ENCODE measurements around the gene FYCO1.

Gene FYCO1

GRCh38 chr3:46027021-46027705 lies 31.5 kb upstream of the FYCO1 start, which contains the start of gene XCR1:
Gene XCR1 (minus strand): TSS chr3:46027483. CDS start chr3:46021947, 5,536 bp downstream.
- no peak for TF ChIP-seq PAX5 (IDR thresholded peaks at IDR 0.05; ENCODE audit: insufficient read depth, low read length, severe bottlenecking)
- no peak for TF ChIP-seq POLR2A (IDR thresholded peaks at IDR 0.05; ENCODE audit: low read depth, low read length)
- TF ChIP-seq POLR2AphosphoS5 (IDR thresholded peaks at IDR 0.05; ENCODE audit: low read depth, low read length) = no peak
- no peak for TF ChIP-seq TAF1 (IDR thresholded peaks at IDR 0.05; ENCODE audit: low read depth, low read length)
- TF ChIP-seq SPI1 (IDR thresholded peaks at IDR 0.05; ENCODE audit: low read depth, low read length) = no peak
- TF ChIP-seq POU2F2 (IDR thresholded peaks at IDR 0.05; ENCODE audit: low read depth, low read length) = no peak
- FAIRE-seq = no peak
- DNase-seq (ENCODE audit: insufficient read length, low spot score) = no peak

GRCh38 chr3:46025139-46025538 lies 29.5 kb upstream of the FYCO1 start:
- FAIRE-seq (no peak), DNase-seq (ENCODE audit: insufficient read length, low spot score) (no peak)
- TF ChIP-seq TAF1 (IDR thresholded peaks at IDR 0.05; ENCODE audit: low read depth, low read length) (no peak), SPI1 (IDR thresholded peaks at IDR 0.05; ENCODE audit: low read depth, low read length) (no peak), POU2F2 (IDR thresholded peaks at IDR 0.05; ENCODE audit: low read depth, low read length) (no peak), POLR2A (IDR thresholded peaks at IDR 0.05; ENCODE audit: low read depth, low read length) (no peak), PAX5 (IDR thresholded peaks at IDR 0.05; ENCODE audit: insufficient read depth, low read length, severe bottlenecking) (no peak), POLR2AphosphoS5 (IDR thresholded peaks at IDR 0.05; ENCODE audit: low read depth, low read length) (no peak)

GRCh38 chr3:46024131-46024530 lies 28.5 kb upstream of the FYCO1 start:
- no peak for FAIRE-seq
- TF ChIP-seq PAX5 (IDR thresholded peaks at IDR 0.05; ENCODE audit: insufficient read depth, low read length, severe bottlenecking) = no peak
- TF ChIP-seq SPI1 (IDR thresholded peaks at IDR 0.05; ENCODE audit: low read depth, low read length) = no peak
- TF ChIP-seq POLR2AphosphoS5 (IDR thresholded peaks at IDR 0.05; ENCODE audit: low read depth, low read length) = no peak
- TF ChIP-seq TAF1 (IDR thresholded peaks at IDR 0.05; ENCODE audit: low read depth, low read length) = no peak
- no peak for TF ChIP-seq POU2F2 (IDR thresholded peaks at IDR 0.05; ENCODE audit: low read depth, low read length)
- TF ChIP-seq POLR2A (IDR thresholded peaks at IDR 0.05; ENCODE audit: low read depth, low read length) = no peak
- DNase-seq (ENCODE audit: insufficient read length, low spot score) = no peak

GRCh38 chr3:46022909-46023785 lies 27.5 kb upstream of the FYCO1 start:
- DNase-seq (ENCODE audit: insufficient read length, low spot score) (no peak), FAIRE-seq (no peak)
- no peak for TF ChIP-seq POU2F2 (IDR thresholded peaks at IDR 0.05; ENCODE audit: low read depth, low read length)
- TF ChIP-seq POLR2AphosphoS5 (IDR thresholded peaks at IDR 0.05; ENCODE audit: low read depth, low read length) = no peak
- no peak for TF ChIP-seq SPI1 (IDR thresholded peaks at IDR 0.05; ENCODE audit: low read depth, low read length)
- TF ChIP-seq PAX5 (IDR thresholded peaks at IDR 0.05; ENCODE audit: insufficient read depth, low read length, severe bottlenecking) = no peak
- no peak for TF ChIP-seq POLR2A (IDR thresholded peaks at IDR 0.05; ENCODE audit: low read depth, low read length)
- TF ChIP-seq TAF1 (IDR thresholded peaks at IDR 0.05; ENCODE audit: low read depth, low read length) = no peak

GRCh38 chr3:46021516-46021915 lies 25.9 kb upstream of the FYCO1 start:
- no peak for FAIRE-seq
- TF ChIP-seq TAF1 (IDR thresholded peaks at IDR 0.05; ENCODE audit: low read depth, low read length) (no peak), SPI1 (IDR thresholded peaks at IDR 0.05; ENCODE audit: low read depth, low read length) (no peak), POLR2A (IDR thresholded peaks at IDR 0.05; ENCODE audit: low read depth, low read length) (no peak), PAX5 (IDR thresholded peaks at IDR 0.05; ENCODE audit: insufficient read depth, low read length, severe bottlenecking) (no peak), POU2F2 (IDR thresholded peaks at IDR 0.05; ENCODE audit: low read depth, low read length) (no peak), POLR2AphosphoS5 (IDR thresholded peaks at IDR 0.05; ENCODE audit: low read depth, low read length) (no peak)
- DNase-seq (ENCODE audit: insufficient read length, low spot score) = no peak

GRCh38 chr3:46020766-46021510 lies 25.3 kb upstream of the FYCO1 start:
- TF ChIP-seq POLR2A (IDR thresholded peaks at IDR 0.05; ENCODE audit: low read depth, low read length) (no peak), POU2F2 (IDR thresholded peaks at IDR 0.05; ENCODE audit: low read depth, low read length) (no peak), TAF1 (IDR thresholded peaks at IDR 0.05; ENCODE audit: low read depth, low read length) (no peak), SPI1 (IDR thresholded peaks at IDR 0.05; ENCODE audit: low read depth, low read length) (no peak), POLR2AphosphoS5 (IDR thresholded peaks at IDR 0.05; ENCODE audit: low read depth, low read length) (no peak), PAX5 (IDR thresholded peaks at IDR 0.05; ENCODE audit: insufficient read depth, low read length, severe bottlenecking) (no peak)
- DNase-seq (ENCODE audit: insufficient read length, low spot score) = no peak
- FAIRE-seq = no peak

GRCh38 chr3:46019707-46020106 lies 24.1 kb upstream of the FYCO1 start:
- FAIRE-seq (no peak), DNase-seq (ENCODE audit: insufficient read length, low spot score) (no peak)
- TF ChIP-seq POU2F2 (IDR thresholded peaks at IDR 0.05; ENCODE audit: low read depth, low read length) (0 out of 2 replicates have a peak, but pooled peaks have one; percentile 14), PAX5 (IDR thresholded peaks at IDR 0.05; ENCODE audit: insufficient read depth, low read length, severe bottlenecking) (no peak)

GRCh38 chr3:46017720-46018119 lies 22.1 kb upstream of the FYCO1 start:
- TF ChIP-seq TAF1 (IDR thresholded peaks at IDR 0.05; ENCODE audit: low read depth, low read length) (no peak), POLR2A (IDR thresholded peaks at IDR 0.05; ENCODE audit: low read depth, low read length) (no peak), PAX5 (IDR thresholded peaks at IDR 0.05; ENCODE audit: insufficient read depth, low read length, severe bottlenecking) (no peak), POLR2AphosphoS5 (IDR thresholded peaks at IDR 0.05; ENCODE audit: low read depth, low read length) (no peak), POU2F2 (IDR thresholded peaks at IDR 0.05; ENCODE audit: low read depth, low read length) (no peak), SPI1 (IDR thresholded peaks at IDR 0.05; ENCODE audit: low read depth, low read length) (no peak)
- no peak for DNase-seq (ENCODE audit: insufficient read length, low spot score)
- FAIRE-seq = peak; percentile 33
